IMR-90 (cell line): ENCODE results near the gene KRT6B. TPM values are rescaled to one million over a fixed set of nuclear protein-coding genes. Genes with fewer than 3 reads are reported as not detected.

ENCODE experiments used
- ATAC-seq: fragments of 200-7000 bp; cut with Tn5 transposase; 2 replicates; pipeline ENCODE4 v1.9.1; 2020; ENCODE audit warnings: low read depth, mild to moderate bottlenecking, moderate library complexity
- BruUV-seq: library from RNA; stranded (reverse); fragments of 400-500 nt; replicated peaks from 2 replicates; lab custom pipeline; 2021; lab: Mats Ljungman, UMichigan
- CTCF ChIA-PET: fragments of 300-600 bp; formaldehyde crosslinking; extraction: SDS; loops from one replicate; lab custom pipeline; 2021; ENCODE audit warnings: antibody characterized with exemption; lab: Yijun Ruan, JAX
- POLR2A ChIA-PET: fragments of 300-600 bp; sonication (Branson Sonifier 250); formaldehyde crosslinking; loops from one replicate; lab custom pipeline; 2022; ENCODE audit warnings: antibody characterized with exemption; ENCODE audit not compliant: unreplicated experiment; lab: Charles Lee
- DNase-seq: peaks from one replicate; pipeline ENCODE4 v3.0.0; 2013
- H2AFZ ChIP-seq: replicated peaks from 2 replicates; pipeline ENCODE3; 2013; ENCODE audit warnings: low read length, mild to moderate bottlenecking; ENCODE audit not compliant: poor library complexity
- H2AK5ac ChIP-seq: 2 replicates; pipeline ENCODE4 v1.6.1; 2013; ENCODE audit warnings: low read depth, low read length, inconsistent platforms
- H2AK9ac ChIP-seq: replicated peaks from 2 replicates; pipeline ENCODE3; 2013; ENCODE audit warnings: mild to moderate bottlenecking, low read depth, low read length, moderate library complexity; ENCODE audit not compliant: poor library complexity
- H2BK120ac ChIP-seq: 2 replicates; pipeline ENCODE4 v1.6.1; 2013; ENCODE audit warnings: low read depth, low read length, inconsistent platforms
- H2BK15ac ChIP-seq: 3 replicates; pipeline ENCODE4 v1.6.1; 2013; ENCODE audit warnings: low read depth, low read length, inconsistent platforms
- H2BK20ac ChIP-seq: 2 replicates; pipeline ENCODE4 v1.6.1; 2013; ENCODE audit warnings: low read depth, mild to moderate bottlenecking, inconsistent platforms, low read length, moderate library complexity
- H2BK5ac ChIP-seq: 2 replicates; pipeline ENCODE4 v1.6.1; 2013; ENCODE audit warnings: mild to moderate bottlenecking, low read depth, low read length, inconsistent platforms; ENCODE audit not compliant: poor library complexity, severe bottlenecking
- H3K14ac ChIP-seq: replicated peaks from 2 replicates; pipeline ENCODE4 v1.6.1; 2013; ENCODE audit warnings: low read depth, low read length, inconsistent platforms
- H3K18ac ChIP-seq: 2 replicates; pipeline ENCODE4 v1.6.1; 2013; ENCODE audit warnings: low read depth, low read length, control low read depth
- H3K23ac ChIP-seq: 2 replicates; pipeline ENCODE4 v1.6.1; 2013; ENCODE audit warnings: low read depth, low read length, inconsistent platforms
- H3K27ac ChIP-seq: 2 replicates; pipeline ENCODE4 v1.5.1; 2013; ENCODE audit warnings: mild to moderate bottlenecking, control low read depth, low read length; ENCODE audit not compliant: insufficient read depth
- H3K27me3 ChIP-seq: 2 replicates; pipeline ENCODE4 v1.6.1; 2013; ENCODE audit warnings: low read length; ENCODE audit not compliant: control insufficient read depth, insufficient read depth
- H3K36me3 ChIP-seq: 2 replicates; pipeline ENCODE4 v1.6.1; 2013; ENCODE audit warnings: low read length, mixed read lengths; ENCODE audit not compliant: control insufficient read depth, insufficient read depth
- H3K4ac ChIP-seq: 2 replicates; pipeline ENCODE4 v1.6.1; 2013; ENCODE audit warnings: low read depth, low read length, inconsistent platforms
- H3K4me1 ChIP-seq: 2 replicates; pipeline ENCODE4 v1.6.1; 2013; ENCODE audit warnings: low read length, mixed read lengths; ENCODE audit not compliant: control insufficient read depth, insufficient read depth
- H3K4me2 ChIP-seq: 2 replicates; pipeline ENCODE4 v1.6.1; 2013; ENCODE audit warnings: low read depth, mild to moderate bottlenecking, control low read depth, low read length, moderate library complexity
- H3K4me3 ChIP-seq: 2 replicates; pipeline ENCODE4 v1.5.1; 2013; ENCODE audit warnings: low read depth, mild to moderate bottlenecking, control low read depth, low read length, moderate library complexity; ENCODE audit not compliant: insufficient read depth
- H3K56ac ChIP-seq: 2 replicates; pipeline ENCODE4 v1.6.1; 2013; ENCODE audit warnings: low read length, inconsistent platforms; ENCODE audit not compliant: insufficient read depth; ENCODE audit errors: extremely low read depth
- H3K79me1 ChIP-seq, 2 experiments: 2 replicates each; pipeline ENCODE4 v1.6.1; 2013; ENCODE audit warnings: low read length in 2 of 2, inconsistent platforms in 1 of 2, low read depth in 1 of 2
- H3K9ac ChIP-seq: 2 replicates; pipeline ENCODE4 v1.6.1; 2013; ENCODE audit warnings: low read depth, low read length, control low read depth
- H3K9me1 ChIP-seq: 2 replicates; pipeline ENCODE4 v1.6.1; 2013; ENCODE audit warnings: low read length, inconsistent platforms; ENCODE audit not compliant: insufficient read depth
- H3K9me3 ChIP-seq: 2 replicates; pipeline ENCODE4 v1.6.1; 2013; ENCODE audit warnings: low read length; ENCODE audit not compliant: control insufficient read depth, insufficient read depth
- H4K20me1 ChIP-seq: 2 replicates; pipeline ENCODE4 v1.6.1; 2013; ENCODE audit warnings: low read length, inconsistent platforms; ENCODE audit not compliant: insufficient read depth
- H4K5ac ChIP-seq: 2 replicates; pipeline ENCODE4 v1.6.1; 2013; ENCODE audit warnings: mild to moderate bottlenecking, low read depth, low read length, control low read depth
- H4K8ac ChIP-seq, 2 experiments: 2 replicates each; pipeline ENCODE4 v1.6.1; 2013; ENCODE audit warnings: low read depth in 2 of 2, low read length in 2 of 2, control low read depth in 1 of 2, inconsistent platforms in 1 of 2
- H4K91ac ChIP-seq: 2 replicates; pipeline ENCODE4 v1.6.1; 2013; ENCODE audit warnings: low read depth, low read length, inconsistent platforms; ENCODE audit not compliant: insufficient read depth
- BHLHE40 ChIP-seq: fragments of 150-350 bp; IDR thresholded peaks from 2 replicates; pipeline ENCODE4 v1.6.1; 2016; ENCODE audit warnings: mild to moderate bottlenecking, low read depth, low read length
- CHD1 ChIP-seq: IDR thresholded peaks from 2 replicates; pipeline ENCODE4 v1.6.1; 2012; ENCODE audit warnings: low read depth, low read length, improper control_type of control experiment
- CTCF ChIP-seq: conservative IDR thresholded peaks from 2 replicates; pipeline ENCODE4 v1.5.1; 2012; ENCODE audit warnings: mild to moderate bottlenecking, low read depth, low read length, improper control_type of control experiment
- MAFK ChIP-seq: IDR thresholded peaks from 2 replicates; pipeline ENCODE4 v1.6.1; 2012; ENCODE audit warnings: low read depth, low read length, improper control_type of control experiment
- POLR2A ChIP-seq: IDR thresholded peaks from 2 replicates; pipeline ENCODE4 v1.6.1; 2012; ENCODE audit warnings: mild to moderate bottlenecking, low read depth, low read length
- RCOR1 ChIP-seq: IDR thresholded peaks from 2 replicates; pipeline ENCODE4 v1.6.1; 2012; ENCODE audit warnings: mild to moderate bottlenecking, low read length, improper control_type of control experiment; ENCODE audit not compliant: insufficient replicate concordance
- RFX5 ChIP-seq: IDR thresholded peaks from 2 replicates; pipeline ENCODE4 v1.8.0; 2012; ENCODE audit warnings: low read depth, mild to moderate bottlenecking, low read length, moderate library complexity
- SMC3 ChIP-seq: fragments of 150-350 bp; IDR thresholded peaks from 2 replicates; pipeline ENCODE4 v1.6.1; 2016; ENCODE audit warnings: low read depth, mild to moderate bottlenecking, antibody characterized with exemption, low read length, moderate library complexity
- WGBS, 2 experiments: methylation state at CpG; one replicate each; pipeline versions ENCODE4 v1.1.5 to v1.1.7; 2013; ENCODE audit warnings: missing lambda C conversion rate in 2 of 2; ENCODE audit not compliant: insufficient read length in 1 of 2; ENCODE audit errors: extremely low coverage in 2 of 2; 5-methylcytosine and 5-hydroxymethylcytosine counted together
- dilution Hi-C: fragments of 300-500 bp; cut with HindIII; formaldehyde crosslinking; loops from one replicate; pipeline ENCODE4 v1.14.3; 2018; ENCODE audit warnings: low sequenced_read_pairs; ENCODE audit not compliant: unreplicated experiment
- in situ Hi-C: fragments of 300-500 bp; cut with MboI; formaldehyde crosslinking; loops from 3 replicates; pipeline ENCODE4 v1.14.3; 2019; ENCODE audit warnings: low sequenced_read_pairs, inconsistent platforms, mixed read lengths
- intact Hi-C: fragments of 100-400 bp; cut with micrococcal nuclease; formaldehyde crosslinking; loops from 2 replicates; pipeline ENCODE4 v1.10.0; 2022
- polyA plus RNA-seq, 3 experiments: library from polyadenylated mRNA; depleted of rRNA; stranded (reverse); fragments of >200 nt; gene quantifications; 2 replicates each; pipeline ENCODE4 v1.2.3, GENCODE V29; 2012; ENCODE audit warnings: low replicate concordance in 1 of 3
- total RNA-seq: library from RNA; depleted of rRNA; stranded (reverse); fragments of >200 nt; gene quantifications from 2 replicates; pipeline ENCODE4 v1.2.3, GENCODE V29; 2012

KRT6B gene
- total and polyA plus RNA-seq, 2 of the 4 experiments (the other 2 are of a cell fraction) = not detected

GRCh38 chr12:52494518-52494917 is 42.6 kb upstream of the KRT6B start:
- Histone ChIP-seq H3K36me3 (no peaks in the 10 kb centered on the region), H2BK5ac (no peak overlapping the region), H2AFZ (no peak overlapping the region), H3K9me3 (no peaks in the 10 kb centered on the region), H2AK5ac (no peak overlapping the region), H3K27me3 (peaks cover 11% of the 10 kb centered on the region), H3K23ac (no peak overlapping the region), H3K4me2 (no peak overlapping the region), H4K91ac (no peak overlapping the region), H2BK15ac (no peak overlapping the region), H2BK120ac (no peak overlapping the region), H3K4me1 (no peaks in the 10 kb centered on the region), H4K20me1 (no peaks in the 10 kb centered on the region), H3K79me1 (no peaks in the 10 kb centered on the region), H2AK9ac (no peak overlapping the region), H4K5ac (no peak overlapping the region), H3K14ac (no peak overlapping the region), H4K8ac (no peak overlapping the region), H2BK20ac (no peak overlapping the region), H3K4me3 (no peak overlapping the region), H3K56ac (no peak overlapping the region), H3K18ac (no peak overlapping the region), H3K27ac (no peak overlapping the region), H3K4ac (no peak overlapping the region), H3K9me1 (no peaks in the 10 kb centered on the region), H3K9ac (no peak overlapping the region)
- intact Hi-C loops (no loop called here), dilution Hi-C loops (no loop called here), in situ Hi-C loops (no loop called here)
- ATAC-seq = no peak
- DNase-seq = no peak
- ChIA-PET POLR2A (no interaction called here), CTCF (no interaction called here)
- TF ChIP-seq RFX5 (no peak), POLR2A (no peak), MAFK (no peak), RCOR1 (no peak), CHD1 (no peak), BHLHE40 (no peak), SMC3 (no peak), CTCF (no peak)
- BruUV-seq = no TSS peak
- no CpG with 5 or more reads among the region's 4 CpGs for WGBS, 2 experiments
